Activated naive CD4-positive, alpha-beta T cell treated with anti-CD3 and anti-CD28 coated beads, Interleukin-2, amount 50 U/mL, for 72 hours (primary cell): ENCODE results near the gene HPS5. TPM values are rescaled to one million over a fixed set of nuclear protein-coding genes. Genes with fewer than 3 reads are reported as not detected.
A peak's percentile ranks its signal among the peaks of the same experiment; 100 is the strongest.
"Not testable (repeated sequence)": the region's sequence is repeated elsewhere in the genome, so short reads cannot be mapped to it uniquely, and the experiment has no call there.

Source experiments
- ATAC-seq, 2 donors: fragments of 150-1000 bp; cut with Tn5 transposase; 2 replicates each; pipeline ENCODE4 v1.10.0; 2021; ENCODE audit warnings: mild to moderate bottlenecking in 2 of 2, moderate library complexity in 2 of 2
- DNase-seq, 2 donors: peaks; one replicate each; pipeline ENCODE4 v3.0.0; 2021 to 2022; ENCODE audit warnings: low spot score in 2 of 2
- H3K27ac Mint-ChIP-seq, 2 donors: one replicate each; pipeline ENCODE4 v1.8.0; 2022; ENCODE audit warnings: mild to moderate bottlenecking in 2 of 2, mixed read lengths in 2 of 2
- H3K36me3 Mint-ChIP-seq, 2 donors: one replicate each; pipeline ENCODE4 v1.8.0; 2022; ENCODE audit warnings: mixed read lengths in 2 of 2
- H3K9me3 Mint-ChIP-seq, 2 donors: one replicate each; pipeline ENCODE4 v1.8.0; 2022; ENCODE audit warnings: mixed read lengths in 2 of 2
- total RNA-seq, 2 donors: library from RNA; stranded (reverse); gene quantifications; one replicate each; pipeline ENCODE4 v1.2.3, GENCODE V29; 2022

The HPS5 gene
- total RNA-seq, 2 donors from 2014 or later = 17.9 to 26.8 TPM

GRCh38 chr11:18308242-18308641 lies 13.7 kb downstream of the HPS5 start:
- Mint-ChIP-seq H3K9me3 (no peaks in the 10 kb centered on the region), H3K36me3 (peaks cover 0 to 5% of the 10 kb centered on the region in 2 donors), H3K27ac (peak overlapping the region in 1 of 2 donors; percentile 60)
- ATAC-seq (no peak), DNase-seq (no peak)

- H3K36me3 Mint-ChIP-seq = peaks cover 0 to 5% of the 10 kb centered on the region in 2 donors
- DNase-seq = no peak
- ATAC-seq = no peak
- no peak overlapping the region for H3K27ac Mint-ChIP-seq
- H3K9me3 Mint-ChIP-seq = no peaks in the 10 kb centered on the region
Observed at GRCh38 chr11:18307461-18308139, 14.3 kb downstream of the HPS5 start.

- DNase-seq = no peak
- Mint-ChIP-seq H3K9me3 (no peaks in the 10 kb centered on the region), H3K36me3 (peaks cover 0 to 5% of the 10 kb centered on the region in 2 donors), H3K27ac (no peak overlapping the region)
- ATAC-seq = no peak
Observed at GRCh38 chr11:18304745-18305144, 17.2 kb downstream of the HPS5 start.

GRCh38 chr11:18299721-18300120 lies 22.2 kb downstream of the HPS5 start:
- ATAC-seq (no peak), DNase-seq (no peak)
- H3K36me3 Mint-ChIP-seq = peaks cover 15% of the 10 kb centered on the region in 2 donors
- H3K27ac Mint-ChIP-seq = peak overlapping the region in 1 of 2 donors; percentile 10
- H3K9me3 Mint-ChIP-seq = no peaks in the 10 kb centered on the region

GRCh38 chr11:18295316-18295715 lies 26.6 kb downstream of the HPS5 start:
- Mint-ChIP-seq H3K9me3 (no peaks in the 10 kb centered on the region), H3K36me3 (peaks cover 22 to 27% of the 10 kb centered on the region in 2 donors), H3K27ac (no peak overlapping the region)
- DNase-seq = no peak
- no peak for ATAC-seq

GRCh38 chr11:18294862-18295261 lies 27.1 kb downstream of the HPS5 start:
- DNase-seq (no peak), ATAC-seq (peak; percentile 70 to 94)
- H3K36me3 Mint-ChIP-seq = peaks cover 22 to 27% of the 10 kb centered on the region in 2 donors
- H3K9me3 Mint-ChIP-seq = no peaks in the 10 kb centered on the region
- H3K27ac Mint-ChIP-seq = peak overlapping the region in 1 of 2 donors; percentile 5

- H3K9me3 Mint-ChIP-seq = no peaks in the 10 kb centered on the region
- H3K36me3 Mint-ChIP-seq = peaks cover 11 to 20% of the 10 kb centered on the region in 2 donors
- DNase-seq (no peak), ATAC-seq (no peak)
- H3K27ac Mint-ChIP-seq = no peak overlapping the region
Observed at GRCh38 chr11:18288911-18289310, 33.0 kb downstream of the HPS5 start.

- Mint-ChIP-seq H3K9me3 (no peaks in the 10 kb centered on the region), H3K36me3 (peaks cover 5 to 25% of the 10 kb centered on the region in 2 donors)
Observed at GRCh38 chr11:18285841-18286240, 36.1 kb downstream of the HPS5 start.

GRCh38 chr11:18282626-18283025 lies 39.3 kb downstream of the HPS5 start:
- ATAC-seq = no peak
- Mint-ChIP-seq H3K9me3 (no peaks in the 10 kb centered on the region), H3K36me3 (peaks cover 5 to 29% of the 10 kb centered on the region in 2 donors), H3K27ac (peak overlapping the region in 1 of 2 donors; percentile 4)
- no peak for DNase-seq

More at GRCh38 chr11:18285841-18286240, 36.1 kb downstream of the HPS5 start:
- DNase-seq (no peak), ATAC-seq (no peak)
- H3K27ac Mint-ChIP-seq = no peak overlapping the region

- peaks cover 5 to 13% of the 10 kb centered on the region in 2 donors for H3K36me3 Mint-ChIP-seq
- ATAC-seq (peak in 1 of 2 donors; percentile 24), DNase-seq (no peak)
- no peaks in the 10 kb centered on the region for H3K9me3 Mint-ChIP-seq
- peak overlapping the region; percentile 3 to 88 for H3K27ac Mint-ChIP-seq
Observed at GRCh38 chr11:18280438-18281045, 41.4 kb downstream of the HPS5 start.

GRCh38 chr11:18277565-18278271 lies 44.2 kb downstream of the HPS5 start:
- Mint-ChIP-seq H3K9me3 (no peaks in the 10 kb centered on the region), H3K27ac (peak overlapping the region in 1 of 2 donors; percentile 1), H3K36me3 (peaks cover 0 to 13% of the 10 kb centered on the region in 2 donors)
- ATAC-seq (no peak), DNase-seq (no peak)

- H3K36me3 Mint-ChIP-seq = peaks cover 0 to 5% of the 10 kb centered on the region in 2 donors
Observed at GRCh38 chr11:18271206-18271605, 50.7 kb downstream of the HPS5 start.

GRCh38 chr11:18270102-18270501 lies 51.8 kb downstream of the HPS5 start:
- Mint-ChIP-seq H3K27ac (no peak overlapping the region), H3K9me3 (no peaks in the 10 kb centered on the region), H3K36me3 (peaks cover 0 to under 1% of the 10 kb centered on the region in 2 donors)
- DNase-seq (no peak), ATAC-seq (no peak)

More at GRCh38 chr11:18271206-18271605, 50.7 kb downstream of the HPS5 start:
- ATAC-seq (no peak), DNase-seq (no peak)
- Mint-ChIP-seq H3K9me3 (no peaks in the 10 kb centered on the region), H3K27ac (no peak overlapping the region)

GRCh38 chr11:18269252-18269651 lies 52.7 kb downstream of the HPS5 start:
- not testable (repeated sequence) for H3K36me3 Mint-ChIP-seq, DNase-seq, H3K27ac Mint-ChIP-seq, ATAC-seq, H3K9me3 Mint-ChIP-seq

GRCh38 chr11:18267335-18268133 lies 54.4 kb downstream of the HPS5 start:
- not testable (repeated sequence) for H3K9me3 Mint-ChIP-seq, H3K27ac Mint-ChIP-seq, H3K36me3 Mint-ChIP-seq, DNase-seq
- peak; percentile 59 to 80 for ATAC-seq

GRCh38 chr11:18265949-18266348 lies 56.0 kb downstream of the HPS5 start, which contains the start of gene SAA1:
Gene SAA1, plus strand, starts transcription at chr11:18266264. Its CDS starts 624 bp downstream, at chr11:18266888.
- H3K27ac Mint-ChIP-seq = no peak within 1 kb of the TSS
- H3K36me3 Mint-ChIP-seq = no peaks in the 10 kb centered on the region
- ATAC-seq = no peak
- H3K9me3 Mint-ChIP-seq = no peaks in the 10 kb centered on the region
- DNase-seq = no peak
